HepG2 (cell line): ENCODE measurements around the gene SLC43A3. TPM values are rescaled to one million over a fixed set of nuclear protein-coding genes. Genes with fewer than 3 reads are reported as not detected.

Experiments used
- ASH2L ChIP-seq: fragments of 300-600, 200-600 bp; sonication (generic); IDR thresholded peaks from 2 replicates; pipeline ENCODE4 v1.7.0; 2017; ENCODE audit warnings: low read depth, mild to moderate bottlenecking, moderate library complexity, mixed read lengths, low read length; ENCODE audit not compliant: insufficient read length
- DDIT3 ChIP-seq: sonication (generic); formaldehyde crosslinking; IDR thresholded peaks from 2 replicates; pipeline ENCODE4 v1.4.0; 2020; ENCODE audit warnings: mild to moderate bottlenecking, missing genetic modification reagents
- ETV5 ChIP-seq: IDR thresholded peaks from 2 replicates; pipeline ENCODE4 v1.6.1; 2018; ENCODE audit warnings: missing biosample characterization, missing genetic modification reagents, inconsistent platforms, borderline replicate concordance
- HCFC1 ChIP-seq: fragments of 150-350 bp; IDR thresholded peaks from 2 replicates; pipeline ENCODE4 v1.6.1; 2014; ENCODE audit warnings: low read depth, low read length
- HDAC2 ChIP-seq: sonication (generic); formaldehyde crosslinking; IDR thresholded peaks from 2 replicates; pipeline ENCODE4 v1.4.0; 2020; ENCODE audit warnings: missing genetic modification reagents
- IKZF5 ChIP-seq: IDR thresholded peaks from 2 replicates; pipeline ENCODE4 v1.6.1; 2018; ENCODE audit warnings: missing genetic modification reagents, mild to moderate bottlenecking, missing compliant biosample characterization
- JUND ChIP-seq: sonication (generic); formaldehyde crosslinking; IDR thresholded peaks from 2 replicates; pipeline ENCODE4 v1.8.0; 2022; ENCODE audit warnings: mild to moderate bottlenecking, missing genetic modification reagents
- MIXL1 ChIP-seq: IDR thresholded peaks from 2 replicates; pipeline ENCODE4 v1.6.1; 2016
- PHF21A ChIP-seq: sonication (generic); formaldehyde crosslinking; IDR thresholded peaks from 2 replicates; pipeline ENCODE4 v1.5.0; 2020; ENCODE audit warnings: mild to moderate bottlenecking, missing genetic modification reagents
- PLRG1 ChIP-seq: fragments of 450-650 bp; conservative IDR thresholded peaks from 2 replicates; pipeline ENCODE4 v1.6.1; 2016
- PRMT3 ChIP-seq: sonication (generic); formaldehyde crosslinking; IDR thresholded peaks from 2 replicates; pipeline ENCODE4 v1.8.1; 2022; ENCODE audit warnings: low read depth, mild to moderate bottlenecking, moderate library complexity, missing genetic modification reagents, borderline replicate concordance
- SMAD3 ChIP-seq: sonication (generic); formaldehyde crosslinking; IDR thresholded peaks from 2 replicates; pipeline ENCODE4 v1.4.0; 2020; ENCODE audit warnings: missing genetic modification reagents
- TBL1XR1 ChIP-seq: fragments of 150-350 bp; IDR thresholded peaks from 2 replicates; pipeline ENCODE4 v1.6.1; 2014; ENCODE audit warnings: borderline replicate concordance, low read length; ENCODE audit not compliant: partially characterized antibody
- ZFY ChIP-seq: sonication (generic); formaldehyde crosslinking; IDR thresholded peaks from 2 replicates; pipeline ENCODE4 v1.4.0; 2020; ENCODE audit warnings: missing genetic modification reagents
- ZNF124 ChIP-seq: sonication (generic); formaldehyde crosslinking; IDR thresholded peaks from 2 replicates; pipeline ENCODE4 v1.4.0; 2020; ENCODE audit warnings: missing genetic modification reagents
- ZNF276 ChIP-seq: sonication (generic); formaldehyde crosslinking; IDR thresholded peaks from 2 replicates; pipeline ENCODE4 v1.4.0; 2020; ENCODE audit warnings: mild to moderate bottlenecking, low read depth, missing genetic modification reagents
- ZNF33A ChIP-seq: sonication (generic); formaldehyde crosslinking; IDR thresholded peaks from 2 replicates; pipeline ENCODE4 v1.5.1; 2020; ENCODE audit warnings: missing genetic modification reagents, mild to moderate bottlenecking, moderate library complexity, borderline replicate concordance
- ZNF510 ChIP-seq: sonication (generic); formaldehyde crosslinking; IDR thresholded peaks from 2 replicates; pipeline ENCODE4 v1.4.0; 2020; ENCODE audit warnings: low read depth, mild to moderate bottlenecking, missing genetic modification reagents
- ZNF616 ChIP-seq: sonication (generic); formaldehyde crosslinking; IDR thresholded peaks from 2 replicates; pipeline ENCODE4 v1.5.0; 2020; ENCODE audit warnings: low read depth, mild to moderate bottlenecking, missing genetic modification reagents
- ZNF790 ChIP-seq: sonication (generic); formaldehyde crosslinking; IDR thresholded peaks from 2 replicates; pipeline ENCODE4 v1.8.0; 2022; ENCODE audit warnings: missing genetic modification reagents, mild to moderate bottlenecking, borderline replicate concordance
- ZNF879 ChIP-seq: sonication (generic); formaldehyde crosslinking; IDR thresholded peaks from 2 replicates; pipeline ENCODE4 v1.8.1; 2023; ENCODE audit warnings: missing genetic modification reagents
- ZSCAN20 ChIP-seq: sonication (generic); formaldehyde crosslinking; IDR thresholded peaks from 2 replicates; pipeline ENCODE4 v1.4.0; 2020; ENCODE audit warnings: missing genetic modification reagents, mild to moderate bottlenecking, borderline replicate concordance
- polyA plus RNA-seq, 8 experiments: library from polyadenylated mRNA; depleted of rRNA in 3 of 8; stranded (reverse) in 7 of 8; unstranded in 1 of 8; fragments of >200 nt; fragmentation: Illumina TruSeq in 4 of 8; extraction: Trizol in 4 of 8; gene quantifications; 2 replicates each; pipeline versions ENCODE4 v1.2.1 to v1.2.3, GENCODE V29; 2011 to 2016; ENCODE audit warnings: low read depth in 4 of 8, missing spikeins in 1 of 8, mixed read lengths in 1 of 8; ENCODE audit not compliant: insufficient read depth in 1 of 8
- total RNA-seq, 5 experiments: library from RNA; depleted of rRNA; stranded (reverse); fragments of >200 nt; fragmentation: Illumina TruSeq; extraction: Trizol; gene quantifications; 2 replicates each; pipeline ENCODE4 v1.2.3, GENCODE V29; 2016; ENCODE audit warnings: low read depth in 1 of 5
- TF ChIP-seq, protein P1 (sequence below): sonication (generic); formaldehyde crosslinking; IDR thresholded peaks from 2 replicates; pipeline ENCODE4 v1.5.0; 2020; ENCODE audit warnings: missing genetic modification reagents
- TF ChIP-seq, protein P2 (sequence below): sonication (generic); formaldehyde crosslinking; IDR thresholded peaks from 2 replicates; pipeline ENCODE4 v1.5.0; 2020; ENCODE audit warnings: mild to moderate bottlenecking, missing genetic modification reagents

SLC43A3 gene
- total and polyA plus RNA-seq, 2 of the 13 experiments (the other 11 are each of a cell fraction or from before 2014, with no cell fraction given), result 2.6 TPM; not detected in 1

DNA sequence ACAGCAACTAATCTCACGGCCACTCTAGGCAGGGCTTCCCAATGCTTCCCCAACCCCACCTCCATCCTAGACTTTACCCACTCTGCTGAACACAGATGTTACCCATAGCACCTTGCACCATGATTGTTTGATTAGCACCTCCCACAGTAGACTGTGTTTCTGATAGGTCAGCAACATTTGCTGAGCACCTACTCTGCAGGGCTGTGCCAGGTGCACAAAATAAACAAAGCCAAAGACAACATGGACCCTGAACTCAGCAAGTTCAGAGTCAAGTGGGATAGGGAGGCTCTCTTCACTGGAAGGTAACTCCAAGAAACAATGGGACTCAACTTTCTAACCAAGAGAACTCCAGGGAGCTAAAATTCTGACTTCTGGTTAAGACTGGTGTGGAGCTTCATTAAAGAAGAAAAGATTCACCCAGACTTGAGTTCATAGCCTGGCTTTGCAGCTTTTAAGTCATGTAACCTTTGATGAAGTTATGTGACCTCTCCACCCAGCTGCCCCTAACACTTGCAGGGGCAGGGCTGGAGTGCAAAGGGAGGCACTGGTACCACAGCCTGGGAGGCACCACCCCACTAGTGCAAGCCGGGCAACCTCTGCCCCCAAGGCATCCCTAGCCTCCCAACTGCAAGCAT lies 26.7 kb upstream of the SLC43A3 start (continued):
- TF ChIP-seq ZNF790, result 0 out of 2 replicates have a peak, but pooled peaks have one; percentile 15
- TF ChIP-seq ZSCAN20 (CRISPR knock-in tag), result no peak
- peak; percentile 53; the same call in 1 of the 2 replicates for TF ChIP-seq IKZF5 (CRISPR knock-in tag)
- no peak for TF ChIP-seq DDIT3 (CRISPR knock-in tag)
- peak; percentile 92 for TF ChIP-seq HDAC2
- peak; percentile 47; the same call in 1 of the 2 replicates for TF ChIP-seq ETV5 (CRISPR knock-in tag)
- TF ChIP-seq MIXL1 (CRISPR knock-in tag), result peak; percentile 75
- peak; percentile 98 for TF ChIP-seq PHF21A
- TF ChIP-seq ZNF33A (CRISPR knock-in tag), result no peak
- no peak for TF ChIP-seq PRMT3 (CRISPR knock-in tag)
- no peak for TF ChIP-seq ZNF879 (CRISPR knock-in tag)
- TF ChIP-seq ZNF510 (CRISPR knock-in tag), result no peak
- TF ChIP-seq, protein P1, sequence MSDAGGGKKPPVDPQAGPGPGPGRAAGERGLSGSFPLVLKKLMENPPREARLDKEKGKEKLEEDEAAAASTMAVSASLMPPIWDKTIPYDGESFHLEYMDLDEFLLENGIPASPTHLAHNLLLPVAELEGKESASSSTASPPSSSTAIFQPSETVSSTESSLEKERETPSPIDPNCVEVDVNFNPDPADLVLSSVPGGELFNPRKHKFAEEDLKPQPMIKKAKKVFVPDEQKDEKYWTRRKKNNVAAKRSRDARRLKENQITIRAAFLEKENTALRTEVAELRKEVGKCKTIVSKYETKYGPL, result no peak
- peak; percentile 70 for TF ChIP-seq SMAD3 (CRISPR knock-in tag)
- TF ChIP-seq JUND, result 0 out of 2 replicates have a peak, but pooled peaks have one; percentile 24
- no peak for TF ChIP-seq ZNF616 (CRISPR knock-in tag)
- TF ChIP-seq ASH2L, result peak; percentile 84
- peak; percentile 78; the same call in 1 of the 2 replicates for TF ChIP-seq ZNF124 (CRISPR knock-in tag)
- TF ChIP-seq ZNF276 (CRISPR knock-in tag), result no peak
- TF ChIP-seq, protein P2, sequence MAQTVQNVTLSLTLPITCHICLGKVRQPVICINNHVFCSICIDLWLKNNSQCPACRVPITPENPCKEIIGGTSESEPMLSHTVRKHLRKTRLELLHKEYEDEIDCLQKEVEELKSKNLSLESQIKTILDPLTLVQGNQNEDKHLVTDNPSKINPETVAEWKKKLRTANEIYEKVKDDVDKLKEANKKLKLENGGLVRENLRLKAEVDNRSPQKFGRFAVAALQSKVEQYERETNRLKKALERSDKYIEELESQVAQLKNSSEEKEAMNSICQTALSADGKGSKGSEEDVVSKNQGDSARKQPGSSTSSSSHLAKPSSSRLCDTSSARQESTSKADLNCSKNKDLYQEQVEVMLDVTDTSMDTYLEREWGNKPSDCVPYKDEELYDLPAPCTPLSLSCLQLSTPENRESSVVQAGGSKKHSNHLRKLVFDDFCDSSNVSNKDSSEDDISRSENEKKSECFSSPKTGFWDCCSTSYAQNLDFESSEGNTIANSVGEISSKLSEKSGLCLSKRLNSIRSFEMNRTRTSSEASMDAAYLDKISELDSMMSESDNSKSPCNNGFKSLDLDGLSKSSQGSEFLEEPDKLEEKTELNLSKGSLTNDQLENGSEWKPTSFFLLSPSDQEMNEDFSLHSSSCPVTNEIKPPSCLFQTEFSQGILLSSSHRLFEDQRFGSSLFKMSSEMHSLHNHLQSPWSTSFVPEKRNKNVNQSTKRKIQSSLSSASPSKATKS (CRISPR knock-in tag), result no peak
- no peak for TF ChIP-seq HCFC1
- peak; percentile 90 for TF ChIP-seq TBL1XR1
- TF ChIP-seq PLRG1, result no peak
- 0 out of 2 replicates have a peak, but pooled peaks have one; percentile 19 for TF ChIP-seq ZFY (CRISPR knock-in tag)
